ENCODE data around the gene RPL32. TPM values are rescaled to one million over a fixed set of nuclear protein-coding genes. Genes with fewer than 3 reads are reported as not detected.

RPL32 gene
- total RNA-seq, 1 donor from 2014 or later, result 1,479 TPM

DNA sequence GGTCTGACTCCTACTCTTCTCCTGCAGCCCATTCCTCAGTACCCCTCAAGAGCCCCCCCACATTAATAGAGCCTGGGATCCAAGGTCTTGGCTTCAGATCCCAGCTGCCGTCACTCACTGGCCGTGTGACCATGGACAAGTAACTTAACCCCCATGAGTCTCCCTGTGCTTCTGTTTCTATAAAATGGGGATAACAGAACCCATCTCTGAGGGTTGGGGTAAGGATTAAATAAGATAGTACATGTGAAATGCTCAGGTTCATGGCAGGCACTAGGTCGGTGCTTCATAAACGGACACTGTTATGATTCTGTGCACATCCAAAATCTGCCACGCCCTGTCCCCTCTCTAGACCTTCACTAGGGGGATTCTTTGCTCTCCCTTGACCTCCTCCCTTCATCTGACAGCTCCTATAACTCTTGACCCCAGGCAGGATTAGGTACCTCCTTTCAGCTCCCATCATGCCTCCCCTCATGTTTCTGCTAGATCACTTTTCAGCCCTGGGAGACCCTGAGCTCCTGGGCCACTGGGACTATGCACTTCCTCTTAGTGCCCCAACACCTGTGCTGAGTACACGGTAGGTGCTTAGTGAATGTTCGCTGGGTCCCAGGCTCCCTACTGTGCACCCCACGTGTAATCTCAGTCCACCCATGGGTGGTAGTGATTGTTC lies 43.3 kb downstream of the RPL32 start:
- Mint-ChIP-seq H3K4me3 (ENCODE audit: unreplicated experiment) (peak overlapping the region; percentile 34), H3K27ac (ENCODE audit: unreplicated experiment) (no peak overlapping the region), H3K4me1 (ENCODE audit: low read depth, unreplicated experiment) (no peaks in the 10 kb centered on the region), H3K9me3 (ENCODE audit: unreplicated experiment) (no peaks in the 10 kb centered on the region), H3K27me3 (ENCODE audit: low read depth, unreplicated experiment) (peaks cover 10% of the 10 kb centered on the region), H3K36me3 (ENCODE audit: low read depth, unreplicated experiment) (no peaks in the 10 kb centered on the region)
- H3K4me3 ChIP-seq (ENCODE audit: insufficient read depth, low read depth, low read length), result no peak overlapping the region
- no peaks in the 10 kb centered on the region for H3K36me3 ChIP-seq (ENCODE audit: insufficient read depth, low read length)
- no peak overlapping the region for H3K9ac ChIP-seq (ENCODE audit: low read length)
- no peak for DNase-seq (ENCODE audit: low read depth)
- H3K79me2 ChIP-seq (ENCODE audit: insufficient read depth, low read length), result no peaks in the 10 kb centered on the region
- FAIRE-seq, result no peak
- peaks cover 5% of the 10 kb centered on the region for H3K4me1 ChIP-seq (ENCODE audit: insufficient read depth, low read length)
- TF ChIP-seq CTCF (IDR thresholded peaks at IDR 0.05; ENCODE audit: insufficient read depth, low read depth, low read length) (no peak), EZH2 (IDR thresholded peaks at IDR 0.05; ENCODE audit: insufficient read depth, low read length) (no peak)
- no peaks in the 10 kb centered on the region for H3K27me3 ChIP-seq (ENCODE audit: insufficient read depth, low read length)
- H3K27ac ChIP-seq (ENCODE audit: low read depth, low read length), result no peak overlapping the region
- H3K9me3 ChIP-seq (ENCODE audit: insufficient read depth, low read depth, low read length), result no peaks in the 10 kb centered on the region
- no peak overlapping the region for H2AFZ ChIP-seq (ENCODE audit: low read depth, low read length)
- no peak overlapping the region for H3K4me2 ChIP-seq (ENCODE audit: low read length)
- H4K20me1 ChIP-seq (ENCODE audit: insufficient read depth, low read length), result no peaks in the 10 kb centered on the region

DNA sequence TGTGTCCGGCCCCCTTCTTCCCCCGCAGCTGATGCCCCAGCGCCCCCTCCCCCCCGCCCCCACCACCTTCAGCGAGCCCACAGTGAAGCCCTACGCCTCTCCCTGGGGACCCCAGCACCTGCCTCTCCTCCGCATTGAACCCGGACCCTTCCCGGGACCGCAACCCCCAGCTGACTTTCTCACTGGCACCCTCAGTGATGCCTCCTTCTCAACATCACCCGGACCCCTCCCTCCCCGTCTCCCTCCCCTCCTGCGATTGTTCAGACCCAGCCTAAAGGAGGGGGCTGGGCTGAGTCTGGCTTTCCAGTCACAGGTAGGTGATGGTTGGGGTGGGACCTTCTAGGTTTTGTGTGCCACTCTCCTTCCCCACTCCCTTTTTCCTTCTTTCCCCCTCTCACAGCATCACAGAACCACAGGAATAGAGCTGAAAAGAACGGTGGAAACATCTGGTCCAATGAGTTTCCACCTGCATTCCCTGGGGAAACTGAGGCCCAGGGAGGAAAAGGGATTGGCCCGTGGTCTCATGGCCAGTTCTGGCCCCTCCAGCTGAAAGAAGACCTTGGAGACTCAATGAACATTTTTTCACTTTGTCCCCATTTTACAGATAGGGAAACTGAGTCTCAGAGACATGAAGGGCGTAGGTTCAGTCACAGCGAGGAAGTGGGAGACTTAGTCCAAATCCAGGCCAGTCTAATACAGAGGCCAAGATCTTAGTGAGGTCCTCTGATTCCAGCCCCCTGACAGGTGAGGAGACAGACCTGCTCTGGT lies 44.1 kb downstream of the RPL32 start:
- Mint-ChIP-seq H3K4me1 (ENCODE audit: low read depth, unreplicated experiment) (no peaks in the 10 kb centered on the region), H3K9me3 (ENCODE audit: unreplicated experiment) (no peaks in the 10 kb centered on the region), H3K27me3 (ENCODE audit: low read depth, unreplicated experiment) (peaks cover 10% of the 10 kb centered on the region), H3K27ac (ENCODE audit: unreplicated experiment) (no peak overlapping the region), H3K4me3 (ENCODE audit: unreplicated experiment) (peak overlapping the region; percentile 83), H3K36me3 (ENCODE audit: low read depth, unreplicated experiment) (no peaks in the 10 kb centered on the region)
- H3K4me1 ChIP-seq (ENCODE audit: insufficient read depth, low read length), result peaks cover 5% of the 10 kb centered on the region
- no peak overlapping the region for H2AFZ ChIP-seq (ENCODE audit: low read depth, low read length)
- H3K4me2 ChIP-seq (ENCODE audit: low read length), result peak overlapping the region; percentile 97
- H3K79me2 ChIP-seq (ENCODE audit: insufficient read depth, low read length), result no peaks in the 10 kb centered on the region
- DNase-seq (ENCODE audit: low read depth) (no peak), FAIRE-seq (no peak)
- no peaks in the 10 kb centered on the region for H3K27me3 ChIP-seq (ENCODE audit: insufficient read depth, low read length)
- no peak overlapping the region for H3K27ac ChIP-seq (ENCODE audit: low read depth, low read length)
- H3K4me3 ChIP-seq (ENCODE audit: insufficient read depth, low read depth, low read length), result peak overlapping the region; percentile 67
- no peak for TF ChIP-seq EZH2 (IDR thresholded peaks at IDR 0.05; ENCODE audit: insufficient read depth, low read length)
- no peak for TF ChIP-seq CTCF (IDR thresholded peaks at IDR 0.05; ENCODE audit: insufficient read depth, low read depth, low read length)
- H3K36me3 ChIP-seq (ENCODE audit: insufficient read depth, low read length), result no peaks in the 10 kb centered on the region
- H3K9ac ChIP-seq (ENCODE audit: low read length), result no peak overlapping the region
- H3K9me3 ChIP-seq (ENCODE audit: insufficient read depth, low read depth, low read length), result no peaks in the 10 kb centered on the region
- no peaks in the 10 kb centered on the region for H4K20me1 ChIP-seq (ENCODE audit: insufficient read depth, low read length)

Data from astrocyte (in vitro differentiated cells and primary cell).